Measurements from ENCODE around the gene ARL3.
"Not testable (repeated sequence)": the region's sequence is repeated elsewhere in the genome, so short reads cannot be mapped to it uniquely, and the experiment has no call there.

ARL3 gene

DNA sequence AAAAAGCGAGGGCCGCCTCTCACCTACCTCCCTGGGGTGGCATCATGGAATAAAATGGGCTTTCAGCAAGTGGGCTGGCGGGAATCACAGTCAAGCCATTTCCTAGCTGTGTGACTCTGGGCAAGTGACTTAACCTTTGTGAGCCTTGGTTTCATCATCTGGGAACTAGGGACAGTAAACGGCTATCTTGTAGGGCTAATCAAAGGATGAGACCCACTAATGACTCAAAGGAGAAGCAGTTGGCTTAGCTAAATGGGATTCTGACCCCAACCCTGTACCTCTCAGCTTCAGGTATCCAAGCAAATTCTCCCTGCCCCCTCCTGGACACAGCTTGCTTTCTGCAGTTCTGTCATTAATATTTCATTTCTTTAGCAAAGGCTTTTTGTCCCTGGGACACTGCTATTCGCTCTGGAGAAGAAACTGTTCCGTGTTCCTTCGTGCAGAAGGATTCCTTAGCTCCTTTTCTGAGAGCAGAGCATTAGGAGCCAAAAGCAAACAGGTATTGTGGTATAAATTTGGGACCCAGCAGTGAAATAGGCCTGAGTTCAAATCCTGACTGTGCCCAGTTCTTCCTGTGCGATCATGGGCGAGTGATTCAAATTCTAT lies 44.0 kb downstream of the ARL3 start:
- no peak for DNase-seq

DNA sequence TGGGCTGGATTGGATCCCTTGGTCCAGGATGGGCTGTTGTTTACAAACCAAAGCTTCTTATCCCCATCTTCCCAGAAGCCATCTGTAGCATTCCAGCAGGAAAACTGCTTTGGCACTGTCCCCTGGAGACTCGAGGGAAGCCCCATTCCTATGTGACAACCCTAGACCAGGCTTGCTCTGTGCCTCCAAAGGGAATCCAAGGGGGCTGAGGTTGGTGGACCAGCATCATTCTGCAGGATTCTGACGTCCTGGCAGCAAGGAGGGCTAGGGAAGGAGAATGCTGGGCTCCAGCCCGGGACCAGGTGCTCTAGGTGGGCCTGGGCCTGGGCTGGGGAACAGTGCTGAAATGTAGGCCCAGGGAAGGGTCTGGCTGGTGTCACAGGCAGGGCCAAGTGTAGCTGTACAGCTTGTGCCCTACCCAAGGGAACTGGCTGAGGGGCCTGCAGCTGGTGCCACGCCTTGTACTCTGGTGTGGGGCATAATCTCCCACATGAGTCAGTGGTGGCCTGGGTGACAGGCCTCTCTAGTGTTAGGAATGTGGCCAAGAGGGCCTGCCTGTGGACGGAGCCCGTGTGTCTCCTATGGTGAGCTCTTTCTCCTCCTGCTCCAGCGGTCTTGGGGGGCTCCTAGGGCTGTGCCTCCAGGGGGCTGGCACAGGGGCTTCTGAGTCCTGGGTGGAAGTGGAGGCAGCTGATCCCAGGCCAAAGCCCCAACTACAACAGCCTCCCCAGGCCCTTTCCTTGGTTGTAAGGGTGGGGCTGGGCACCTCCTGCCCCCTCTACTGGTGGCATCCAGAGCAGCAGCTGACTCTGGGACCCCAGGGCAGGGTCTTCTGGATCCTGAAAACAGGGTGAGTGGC lies 44.8 kb downstream of the ARL3 start:
- DNase-seq: no peak

- no peak for DNase-seq
These were observed 45.7 kb downstream of the ARL3 start for GRCh38 chr10:102668326-102669107.

DNA sequence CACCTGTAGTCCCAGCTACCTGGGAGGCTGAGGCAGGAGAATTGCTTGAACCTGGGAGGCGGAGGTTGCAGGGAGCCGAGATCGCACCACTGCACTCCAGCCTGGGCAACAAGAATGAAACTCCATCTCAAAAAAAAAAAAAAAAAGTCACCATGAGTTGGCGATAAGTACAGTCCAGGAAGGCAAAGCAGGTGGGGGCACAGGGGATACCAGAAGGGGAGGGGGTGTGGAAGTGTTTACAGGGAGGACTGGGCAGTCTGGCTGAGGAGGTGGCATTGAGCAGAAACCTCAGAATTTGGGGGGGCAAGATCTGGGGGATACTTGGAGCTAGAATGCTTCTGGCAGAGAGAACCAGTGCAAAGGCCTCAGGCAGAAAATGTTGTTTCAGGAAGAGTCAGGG lies 46.8 kb downstream of the ARL3 start:
- DNase-seq: not testable (repeated sequence)

DNA sequence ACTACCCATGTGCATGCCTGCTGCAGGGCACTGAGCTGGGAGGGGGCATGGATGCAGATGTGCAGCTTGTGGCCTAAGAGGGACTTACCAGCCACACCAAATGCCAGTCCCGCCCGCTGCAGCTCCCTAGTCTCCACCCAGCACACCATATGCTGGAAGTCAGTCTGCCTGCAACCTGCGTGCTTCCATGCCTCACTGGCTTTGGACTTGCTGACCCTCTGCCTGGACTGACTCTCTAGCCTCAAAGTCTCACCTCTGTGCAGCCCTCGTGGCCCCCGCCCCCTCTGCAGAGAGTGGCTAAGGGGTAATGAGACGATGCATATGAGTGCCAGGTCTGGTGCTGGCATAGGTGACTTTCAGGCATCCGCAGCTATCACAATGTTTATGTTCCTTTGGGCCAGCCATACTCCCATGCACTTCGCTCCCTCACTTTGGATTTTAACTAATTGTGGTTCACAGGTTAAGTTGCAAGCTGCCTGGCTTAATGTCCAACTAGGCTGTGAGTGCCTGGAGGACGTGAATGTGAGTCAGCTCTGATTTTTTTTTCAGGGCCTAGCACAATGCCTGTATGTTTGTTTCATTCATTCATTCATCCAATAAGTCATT lies 48.2 kb downstream of the ARL3 start:
- no peak for DNase-seq

GRCh38 chr10:102661658-102662028 lies 52.6 kb downstream of the ARL3 start:
- no peak for DNase-seq

DNA sequence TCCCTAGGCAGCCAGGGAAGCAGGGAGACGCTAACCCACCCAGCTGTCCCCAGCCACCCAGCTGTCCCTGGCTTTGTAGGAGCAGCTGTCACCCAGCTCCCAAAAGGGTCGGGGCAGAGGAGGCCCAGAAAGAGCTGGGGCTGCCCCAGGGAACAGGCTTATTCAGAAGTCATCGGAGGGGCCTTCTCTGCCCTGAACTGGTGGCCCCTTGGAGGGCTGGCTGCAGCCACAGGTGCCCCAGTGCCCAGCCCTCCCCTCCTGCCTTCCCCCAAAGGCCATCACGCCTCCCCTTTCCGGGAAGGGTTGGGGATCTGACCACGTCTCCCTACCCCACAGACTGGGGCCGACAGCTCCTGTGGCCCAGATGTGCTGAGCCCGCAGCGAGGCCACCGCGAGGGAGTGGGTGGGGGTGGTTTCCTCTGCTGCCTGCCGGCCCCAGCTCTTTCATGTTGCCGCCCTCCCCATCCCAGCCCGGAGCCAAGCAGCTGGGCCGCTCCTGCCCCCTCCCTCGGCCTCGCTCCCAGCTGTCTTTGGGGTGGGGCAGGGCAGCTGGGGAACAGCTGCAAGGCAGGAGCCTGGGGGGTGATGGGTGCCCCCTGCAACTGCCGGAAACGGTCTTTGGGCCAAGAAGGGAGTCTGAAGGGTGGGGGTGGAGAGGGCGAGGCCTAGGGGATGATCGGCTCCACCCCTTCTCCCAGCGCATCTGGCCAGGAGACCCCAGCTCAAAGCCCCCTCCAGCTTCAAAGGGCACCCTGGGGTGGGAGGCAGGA lies 53.1 kb downstream of the ARL3 start:
- no peak for DNase-seq

DNA sequence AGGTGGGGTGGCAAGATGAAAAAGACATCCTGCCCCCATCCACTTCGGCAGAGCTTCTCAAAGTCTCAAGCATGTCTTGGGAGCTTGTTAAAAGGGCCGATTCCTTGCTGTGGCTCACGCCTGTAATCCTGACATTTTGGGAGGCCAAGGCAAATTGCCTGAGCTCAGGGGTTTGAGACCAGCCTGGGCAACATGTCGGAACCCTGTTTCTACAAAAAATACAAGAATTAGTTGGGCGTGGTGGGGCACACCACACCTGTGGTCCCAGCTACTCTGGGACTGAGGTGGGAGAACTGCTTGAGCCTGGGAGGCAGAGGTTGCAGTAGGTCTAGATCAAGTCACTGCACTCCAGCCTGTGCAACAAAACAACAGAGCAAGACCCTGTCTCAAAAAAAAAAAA lies 55.4 kb downstream of the ARL3 start:
- DNase-seq: no peak

DNA sequence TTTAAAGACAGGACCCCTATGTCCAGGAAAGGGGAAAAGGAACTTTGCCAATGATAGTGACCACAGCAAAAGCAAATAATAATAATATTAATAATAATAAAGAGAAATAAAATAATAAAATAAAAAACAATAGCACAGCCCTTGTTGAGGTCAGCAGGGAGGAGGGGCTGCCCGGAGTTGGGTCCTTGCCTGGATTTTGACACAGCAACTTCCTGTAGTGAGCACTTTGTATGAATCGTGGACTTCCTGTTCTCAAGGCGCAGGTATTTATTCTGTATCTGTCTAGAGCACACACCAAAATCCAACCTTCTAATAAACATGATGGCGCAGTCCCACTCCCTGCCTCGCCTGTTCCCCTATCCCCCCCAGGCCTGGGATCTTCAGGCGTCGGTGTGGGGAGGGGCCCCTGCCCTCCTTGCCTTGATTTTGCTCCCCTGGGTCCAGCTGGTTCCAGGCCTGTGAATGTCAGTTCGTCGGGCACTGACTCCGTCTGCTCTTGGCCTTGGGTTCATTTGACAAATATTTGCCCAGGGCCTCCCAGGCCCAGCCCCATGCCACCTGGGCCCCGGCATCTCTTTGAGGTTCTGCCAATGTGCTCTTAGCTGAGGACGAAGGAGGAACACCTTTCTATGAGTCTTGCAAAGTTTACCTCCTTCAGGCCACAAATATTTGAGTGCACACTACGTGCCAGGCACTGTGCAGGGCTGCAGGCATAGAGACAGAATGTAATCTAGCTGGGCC lies 56.0 kb downstream of the ARL3 start:
- DNase-seq: no peak

GRCh38 chr10:102657451-102657850 lies 56.7 kb downstream of the ARL3 start:
- no peak for DNase-seq

GRCh38 chr10:102656791-102657371 lies 57.3 kb downstream of the ARL3 start:
- no peak for DNase-seq

DNA sequence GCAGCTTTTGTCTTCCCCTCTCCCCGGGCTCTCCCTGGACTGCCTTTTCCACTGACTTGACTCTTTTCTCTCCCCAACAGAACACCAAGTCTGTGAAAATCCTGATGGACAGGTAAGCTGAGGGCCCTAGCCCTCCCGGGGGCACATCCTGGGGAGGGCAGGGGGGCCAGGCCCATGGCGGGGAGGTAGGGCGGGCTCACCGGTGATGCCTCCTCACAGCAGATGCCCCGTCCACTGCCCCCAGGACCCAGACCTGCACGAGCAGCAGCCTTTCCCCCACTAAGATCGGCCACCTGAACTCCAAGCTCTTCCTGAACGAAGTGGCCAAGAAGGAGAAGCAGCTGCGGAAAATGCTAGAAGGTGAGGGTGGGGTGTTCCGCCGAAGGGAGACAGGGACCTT lies 58.2 kb downstream of the ARL3 start:
- no peak for DNase-seq

DNA sequence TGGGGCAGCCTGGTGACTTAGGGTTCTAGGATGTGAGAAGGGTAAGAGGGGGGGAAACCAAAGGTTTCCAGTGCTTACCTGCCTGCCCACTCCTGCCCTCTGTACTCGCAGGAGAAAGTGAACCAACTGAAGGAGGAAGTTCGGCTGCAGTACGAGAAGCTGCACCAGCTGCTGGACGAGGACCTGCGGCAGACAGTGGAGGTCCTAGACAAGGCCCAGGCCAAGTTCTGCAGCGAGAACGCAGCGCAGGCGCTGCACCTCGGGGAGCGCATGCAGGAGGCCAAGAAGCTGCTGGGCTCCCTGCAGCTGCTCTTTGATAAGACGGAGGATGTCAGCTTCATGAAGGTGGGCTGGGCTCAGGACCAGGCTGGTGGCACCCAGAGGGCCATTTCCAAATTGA lies 59.2 kb downstream of the ARL3 start:
- no peak for DNase-seq

- no peak for DNase-seq
These were observed 59.6 kb downstream of the ARL3 start for GRCh38 chr10:102654566-102654965.

- DNase-seq: no peak
These were observed 61.1 kb downstream of the ARL3 start for GRCh38 chr10:102653060-102653459.

- no peak for DNase-seq
These were observed 61.9 kb downstream of the ARL3 start for GRCh38 chr10:102652170-102652916.

DNA sequence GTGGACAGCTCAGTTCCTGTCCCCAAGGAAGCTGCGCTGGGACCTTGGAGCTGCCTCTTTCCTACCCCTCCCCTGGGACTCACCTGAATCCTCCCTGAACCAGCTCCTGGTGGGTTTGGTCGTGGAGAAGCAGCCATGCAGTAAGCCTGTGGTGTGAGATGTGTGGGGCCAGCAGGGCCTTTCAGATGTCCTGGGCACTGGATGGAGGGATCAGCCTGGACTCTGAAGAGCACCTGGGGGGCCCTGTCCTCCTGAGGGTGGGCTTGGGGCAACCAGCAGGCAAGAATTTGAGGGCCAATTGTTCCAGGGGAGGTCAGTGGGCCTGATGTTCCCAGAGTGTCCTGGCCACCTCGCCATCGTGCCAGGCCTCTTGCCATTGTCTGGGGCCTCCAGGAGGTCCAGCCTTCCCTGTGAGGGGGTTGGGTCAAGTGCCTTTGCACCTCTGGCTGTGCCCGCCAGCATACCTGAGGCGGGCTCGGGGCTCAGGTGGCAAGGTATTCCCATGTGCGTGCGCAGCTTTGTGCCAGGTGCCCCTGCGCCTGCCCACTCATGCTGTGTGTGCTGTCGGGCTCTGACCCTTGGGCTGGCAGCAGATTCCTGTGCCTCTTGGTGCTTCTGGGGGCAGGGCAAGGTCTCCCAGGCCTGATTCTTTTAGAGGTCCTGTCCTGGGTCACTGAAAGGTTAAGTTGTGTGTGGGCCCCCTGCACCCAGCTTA lies 62.6 kb downstream of the ARL3 start:
- no peak for DNase-seq

GRCh38 chr10:102650655-102651454 lies 63.3 kb downstream of the ARL3 start:
- no peak for DNase-seq
